AG09319 (cell line): Measurements from ENCODE around the gene MYOT.

ENCODE experiments used
- DNase-seq: peaks from one replicate; pipeline ENCODE4 v3.0.0-alpha.2; 2010; ENCODE audit warnings: low read depth; ENCODE audit errors: extremely low read depth
- TF ChIP-seq, protein P1 (sequence below): IDR thresholded peaks from 2 replicates; pipeline ENCODE4 v1.5.1; 2011; ENCODE audit warnings: low read depth, mild to moderate bottlenecking, inconsistent platforms, low read length, moderate library complexity

Gene MYOT

DNA sequence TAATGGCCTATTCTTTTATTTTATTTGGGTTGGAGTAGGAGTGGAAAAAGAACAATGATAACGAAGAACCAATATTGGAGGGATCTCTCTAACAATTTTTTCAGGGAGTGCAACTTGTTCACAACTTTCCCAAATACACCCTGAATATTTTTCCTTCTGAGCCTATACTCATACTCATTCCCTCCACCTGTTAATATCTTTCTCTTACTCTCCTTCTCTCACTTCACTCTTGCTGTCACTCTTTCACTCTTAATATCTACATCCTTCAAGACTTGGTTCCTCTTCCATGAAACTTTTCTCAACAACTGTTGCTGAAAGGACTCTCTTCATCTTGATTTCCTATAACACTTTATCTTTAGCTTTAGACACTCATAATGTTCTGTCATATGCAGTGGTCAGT lies 39.0 kb upstream of the MYOT start:
- TF ChIP-seq, protein P1, sequence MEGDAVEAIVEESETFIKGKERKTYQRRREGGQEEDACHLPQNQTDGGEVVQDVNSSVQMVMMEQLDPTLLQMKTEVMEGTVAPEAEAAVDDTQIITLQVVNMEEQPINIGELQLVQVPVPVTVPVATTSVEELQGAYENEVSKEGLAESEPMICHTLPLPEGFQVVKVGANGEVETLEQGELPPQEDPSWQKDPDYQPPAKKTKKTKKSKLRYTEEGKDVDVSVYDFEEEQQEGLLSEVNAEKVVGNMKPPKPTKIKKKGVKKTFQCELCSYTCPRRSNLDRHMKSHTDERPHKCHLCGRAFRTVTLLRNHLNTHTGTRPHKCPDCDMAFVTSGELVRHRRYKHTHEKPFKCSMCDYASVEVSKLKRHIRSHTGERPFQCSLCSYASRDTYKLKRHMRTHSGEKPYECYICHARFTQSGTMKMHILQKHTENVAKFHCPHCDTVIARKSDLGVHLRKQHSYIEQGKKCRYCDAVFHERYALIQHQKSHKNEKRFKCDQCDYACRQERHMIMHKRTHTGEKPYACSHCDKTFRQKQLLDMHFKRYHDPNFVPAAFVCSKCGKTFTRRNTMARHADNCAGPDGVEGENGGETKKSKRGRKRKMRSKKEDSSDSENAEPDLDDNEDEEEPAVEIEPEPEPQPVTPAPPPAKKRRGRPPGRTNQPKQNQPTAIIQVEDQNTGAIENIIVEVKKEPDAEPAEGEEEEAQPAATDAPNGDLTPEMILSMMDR, result no peak
- no peak for DNase-seq

DNA sequence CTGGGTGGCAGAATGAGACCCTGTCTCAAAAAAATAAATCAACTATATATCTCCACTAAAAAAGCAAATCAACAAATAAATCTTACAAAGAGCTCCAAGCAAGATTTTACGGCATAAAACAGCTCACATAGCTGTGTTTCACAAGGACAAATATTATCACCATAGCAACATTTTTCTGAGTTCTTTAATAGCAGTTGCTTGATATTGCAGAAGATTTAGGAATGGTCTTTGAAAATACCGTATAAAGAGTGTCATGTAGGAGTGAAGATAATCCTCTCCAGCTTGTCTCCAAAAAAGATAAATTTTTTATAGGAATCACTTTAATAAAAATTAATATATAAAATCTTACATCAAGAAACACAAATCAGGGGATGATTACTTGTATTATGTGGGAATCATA lies 36.6 kb upstream of the MYOT start:
- TF ChIP-seq, protein P1, result no peak
- DNase-seq, result no peak

DNA sequence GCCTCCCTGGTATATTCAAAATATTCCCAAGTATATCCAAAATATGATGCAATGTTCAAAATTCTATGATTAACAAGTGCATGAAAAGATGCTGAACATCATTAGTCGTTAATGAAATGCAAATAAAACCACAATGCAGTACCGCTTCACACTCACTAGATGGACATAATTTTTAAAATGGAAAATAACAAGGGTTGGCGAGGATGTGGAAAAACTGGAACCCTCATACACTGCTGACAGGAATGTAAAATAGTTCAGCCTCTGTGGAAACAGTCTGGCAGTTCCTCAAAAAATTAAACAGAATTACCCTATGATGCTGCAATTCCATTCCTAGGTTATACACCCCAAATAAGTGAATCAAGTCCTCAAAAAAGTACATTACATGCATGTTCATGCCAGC lies 36.1 kb upstream of the MYOT start:
- TF ChIP-seq, protein P1, result no peak
- no peak for DNase-seq

DNA sequence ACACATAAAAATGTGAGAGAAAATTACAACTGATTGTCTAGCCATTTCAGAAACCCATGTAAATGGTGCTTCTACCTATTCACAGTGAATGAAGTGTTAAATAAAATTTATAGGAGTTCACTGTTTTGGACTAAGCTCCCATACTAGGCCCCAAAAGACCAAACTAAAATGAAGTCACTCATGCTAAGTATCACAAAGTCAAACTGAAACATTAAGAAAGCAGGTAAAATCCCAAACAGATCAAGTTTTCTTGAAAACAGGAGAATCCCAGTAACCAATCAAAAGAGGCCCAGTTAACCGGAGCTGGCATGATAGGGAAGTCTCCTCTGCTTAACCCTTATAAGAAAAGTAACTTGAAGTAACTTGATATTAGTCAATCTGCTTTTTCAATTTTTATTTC lies 35.2 kb upstream of the MYOT start:
- TF ChIP-seq, protein P1, result no peak
- DNase-seq, result no peak

DNA sequence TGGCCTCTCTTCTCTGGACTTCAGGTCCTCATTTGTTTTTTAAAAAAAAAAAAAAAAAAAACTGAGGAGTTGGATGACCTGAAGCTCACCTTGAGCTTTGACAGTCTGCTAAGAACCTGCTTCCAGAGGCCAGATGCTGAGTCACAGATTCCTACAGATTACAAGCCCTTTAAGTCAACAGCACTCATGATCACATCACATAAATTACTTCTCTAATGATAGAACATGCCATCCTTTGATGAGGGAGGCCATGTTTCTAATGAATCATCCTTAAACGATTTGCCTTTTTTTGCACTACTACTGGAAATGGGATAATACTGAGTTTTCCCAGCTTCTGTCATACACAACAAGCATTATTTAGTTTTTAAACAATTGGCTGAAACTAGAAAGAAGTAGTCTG lies 34.2 kb upstream of the MYOT start:
- DNase-seq, result no peak
- TF ChIP-seq, protein P1, result no peak

DNA sequence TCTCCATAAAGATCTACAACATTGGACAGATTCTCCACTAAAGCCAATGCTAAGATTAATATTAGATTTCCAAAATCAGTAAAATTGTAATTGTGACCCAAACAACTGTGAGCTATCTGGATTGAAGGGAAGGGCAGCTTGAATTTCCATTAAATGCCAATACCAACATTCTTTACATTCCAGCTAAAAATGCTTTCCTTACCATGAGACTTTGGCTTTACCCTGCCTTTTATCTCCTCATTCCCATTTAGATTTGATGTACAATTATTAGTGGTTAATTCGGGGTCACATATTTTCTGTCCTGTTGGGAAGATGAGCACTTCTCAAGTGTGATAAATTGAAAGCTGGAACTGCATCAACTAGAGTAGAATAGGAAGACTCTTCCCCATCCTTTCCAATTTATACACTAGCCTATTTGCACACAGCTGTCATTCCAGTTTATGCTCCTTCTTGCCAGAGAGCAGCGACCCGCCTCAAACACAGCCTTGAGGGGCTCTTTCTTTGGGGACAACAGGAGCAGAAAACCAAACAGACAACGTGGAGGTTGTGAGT lies 33.1 kb upstream of the MYOT start:
- DNase-seq, result no peak
- TF ChIP-seq, protein P1, result no peak

DNA sequence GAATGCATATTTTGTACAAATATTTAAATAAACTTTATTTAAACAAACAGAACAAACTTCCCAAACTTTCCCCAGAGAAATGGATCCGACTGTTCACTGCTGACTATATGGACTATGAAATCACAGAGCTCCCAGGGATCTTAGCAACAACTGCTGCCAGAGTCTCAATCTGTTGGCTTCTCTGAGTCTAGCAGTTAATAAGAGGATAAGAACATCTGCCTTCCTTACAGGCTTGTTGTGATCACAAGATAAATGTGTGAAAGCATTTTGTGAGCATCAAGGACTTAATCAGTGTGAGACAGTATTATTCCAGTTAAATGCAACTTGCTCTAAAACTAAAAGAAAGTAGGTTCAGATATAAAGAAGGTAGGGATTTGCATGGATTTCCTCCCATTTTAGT lies 31.4 kb upstream of the MYOT start:
- TF ChIP-seq, protein P1, result no peak
- DNase-seq, result no peak
